Stomach (tissue), 9 donors: ENCODE results near the gene RND2. TPM values are rescaled to one million over a fixed set of nuclear protein-coding genes. Genes with fewer than 3 reads are reported as not detected.
"Not testable (repeated sequence)": the region's sequence is repeated elsewhere in the genome, so short reads cannot be mapped to it uniquely, and the experiment has no call there.

Experiments
- DNase-seq, 2 donors: peaks; one replicate each; pipeline versions ENCODE4 v3.0.0 to v3.0.0-alpha.2; 2013 to 2019
- H3K27ac ChIP-seq, 5 donors: fragments of 200-600 bp in 4 of 5; sonication (generic) in 4 of 5; one replicate each; pipeline ENCODE4 v1.5.1; 2013 to 2019; ENCODE audit warnings: mild to moderate bottlenecking in 1 of 5, moderate library complexity in 1 of 5
- H3K27me3 ChIP-seq, 3 donors: fragments of 200-600 bp; sonication (generic); one replicate each; pipeline ENCODE4 v1.5.1; 2017 to 2019; ENCODE audit warnings: mixed run types in 1 of 3
- H3K36me3 ChIP-seq, 4 donors: fragments of 200-600 bp; sonication (generic); 1 replicate in 3 of 4; 2 replicates in 1 of 4; pipeline ENCODE4 v1.5.1; 2016 to 2019
- H3K4me1 ChIP-seq, 4 donors: fragments of 200-600 bp; sonication (generic); one replicate each; pipeline ENCODE4 v1.5.1; 2016 to 2019
- H3K4me3 ChIP-seq, 4 donors: fragments of 200-600 bp; sonication (generic) in 3 of 4; one replicate each; pipeline ENCODE4 v1.5.1; 2016 to 2019; ENCODE audit warnings: mild to moderate bottlenecking in 1 of 4
- H3K9me3 ChIP-seq, 4 donors: fragments of 200-600 bp; sonication (generic); one replicate each; pipeline ENCODE4 v1.5.1; 2016 to 2019
- EP300 ChIP-seq: sonication (generic); formaldehyde crosslinking; IDR thresholded peaks from one replicate; pipeline ENCODE4 v1.6.1; 2017; ENCODE audit warnings: antibody characterized with exemption
- POLR2A ChIP-seq, 4 donors: fragments of 450-650 bp; IDR thresholded peaks; one replicate each; pipeline ENCODE4 v1.6.1; 2016; ENCODE audit warnings: antibody characterized with exemption in 4 of 4, control low read depth in 2 of 4, mild to moderate bottlenecking in 1 of 4, moderate library complexity in 1 of 4
- POLR2AphosphoS5 ChIP-seq, 3 donors: sonication (generic); formaldehyde crosslinking; IDR thresholded peaks; one replicate each; pipeline ENCODE4 v1.6.1; 2016; ENCODE audit warnings: antibody characterized with exemption in 3 of 3
- WGBS, 5 donors: extraction: QIAGEN DNeasy Blood & Tissue Kit in 3 of 5; methylation state at CpG; one replicate each; pipeline versions ENCODE4 v1.1.5 to v1.1.7; 2013 to 2018; 5-methylcytosine and 5-hydroxymethylcytosine counted together
- intact Hi-C: fragments of 100-400 bp; cut with DNase I; formaldehyde crosslinking; loops from one replicate; pipeline ENCODE4 v1.15.1; 2023; ENCODE audit warnings: low total_unique reads
- polyA plus RNA-seq, 3 donors: library from polyadenylated mRNA; stranded (reverse); fragments of 200-250 nt; gene quantifications; one replicate each; pipeline ENCODE4 v1.2.3, GENCODE V29; 2013
- total RNA-seq, 5 donors: library from RNA; depleted of rRNA; stranded (reverse); fragments of >200 nt; gene quantifications; one replicate each; pipeline versions ENCODE4 v1.1.0 to v1.2.3, GENCODE V29; 2014 to 2016
- TF ChIP-seq, protein P1 (sequence below), 7 experiments: fragments of 450-650 bp in 4 of 7; fragments of 200-600 bp in 3 of 7; sonication (generic) in 3 of 7; IDR thresholded peaks; one replicate each; pipeline ENCODE4 v1.5.1; 2016 to 2019; ENCODE audit warnings: antibody characterized with exemption in 7 of 7, control low read depth in 2 of 7, mild to moderate bottlenecking in 1 of 7
- donor health status: healthy with polysubstance abuse.
- donor health status: Bipolar disorder and iron deficiency.
- donor health status: healthy.

The RND2 gene
- total and polyA plus RNA-seq, 8 donors = 0.37 to 5.8 (median 1.2) TPM; not detected in 1

GRCh38 chr17:43043307-43043706 lies 18.3 kb downstream of the RND2 start:
- Histone ChIP-seq H3K36me3 (peaks cover 0 to 13% (median 0%) of the 10 kb centered on the region in 4 donors), H3K4me3 (no peak overlapping the region), H3K4me1 (no peaks in the 10 kb centered on the region), H3K27me3 (no peaks in the 10 kb centered on the region), H3K9me3 (no peaks in the 10 kb centered on the region), H3K27ac (no peak overlapping the region)
- no peak for TF ChIP-seq EP300
- TF ChIP-seq, protein P1, sequence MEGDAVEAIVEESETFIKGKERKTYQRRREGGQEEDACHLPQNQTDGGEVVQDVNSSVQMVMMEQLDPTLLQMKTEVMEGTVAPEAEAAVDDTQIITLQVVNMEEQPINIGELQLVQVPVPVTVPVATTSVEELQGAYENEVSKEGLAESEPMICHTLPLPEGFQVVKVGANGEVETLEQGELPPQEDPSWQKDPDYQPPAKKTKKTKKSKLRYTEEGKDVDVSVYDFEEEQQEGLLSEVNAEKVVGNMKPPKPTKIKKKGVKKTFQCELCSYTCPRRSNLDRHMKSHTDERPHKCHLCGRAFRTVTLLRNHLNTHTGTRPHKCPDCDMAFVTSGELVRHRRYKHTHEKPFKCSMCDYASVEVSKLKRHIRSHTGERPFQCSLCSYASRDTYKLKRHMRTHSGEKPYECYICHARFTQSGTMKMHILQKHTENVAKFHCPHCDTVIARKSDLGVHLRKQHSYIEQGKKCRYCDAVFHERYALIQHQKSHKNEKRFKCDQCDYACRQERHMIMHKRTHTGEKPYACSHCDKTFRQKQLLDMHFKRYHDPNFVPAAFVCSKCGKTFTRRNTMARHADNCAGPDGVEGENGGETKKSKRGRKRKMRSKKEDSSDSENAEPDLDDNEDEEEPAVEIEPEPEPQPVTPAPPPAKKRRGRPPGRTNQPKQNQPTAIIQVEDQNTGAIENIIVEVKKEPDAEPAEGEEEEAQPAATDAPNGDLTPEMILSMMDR (IDR thresholded peaks at IDR 0.05) = no peak
- no peak for TF ChIP-seq POLR2AphosphoS5 (IDR thresholded peaks at IDR 0.05)
- no peak for TF ChIP-seq POLR2A (IDR thresholded peaks at IDR 0.05)
- intact Hi-C loops = no loop called here
- no peak for DNase-seq

DNA sequence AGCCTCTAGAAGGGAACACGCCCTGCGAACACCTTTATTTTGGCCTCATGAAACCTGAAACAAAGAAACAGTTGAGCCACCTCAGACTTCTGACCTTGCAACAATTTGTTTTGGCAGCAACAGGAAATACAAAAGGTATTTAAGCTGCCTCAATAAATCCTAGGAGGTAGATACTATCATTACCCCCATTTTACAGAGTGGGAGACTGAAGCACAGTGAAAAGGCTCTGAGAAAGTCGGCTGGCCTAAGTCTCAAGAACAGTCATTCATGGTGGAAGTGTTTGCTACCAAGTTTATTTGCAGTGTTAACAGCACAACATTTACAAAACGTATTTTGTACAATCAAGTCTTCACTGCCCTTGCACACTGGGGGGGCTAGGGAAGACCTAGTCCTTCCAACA lies 19.0 kb downstream of the RND2 start:
- DNase-seq = no peak
- TF ChIP-seq POLR2A (IDR thresholded peaks at IDR 0.05) (no peak), EP300 (no peak), POLR2AphosphoS5 (IDR thresholded peaks at IDR 0.05) (no peak)
- TF ChIP-seq, protein P1 (IDR thresholded peaks at IDR 0.05) = no peak
- Histone ChIP-seq H3K36me3 (peaks cover 0 to 19% (median 2%) of the 10 kb centered on the region in 4 donors), H3K27me3 (no peaks in the 10 kb centered on the region), H3K4me3 (no peak overlapping the region), H3K27ac (no peak overlapping the region), H3K9me3 (no peaks in the 10 kb centered on the region), H3K4me1 (no peaks in the 10 kb centered on the region)
- intact Hi-C loops = no loop called here
- 83 to 90% (median 85%) methylated on average over 4 of the region's 4 CpGs for WGBS, 5 donors

DNA sequence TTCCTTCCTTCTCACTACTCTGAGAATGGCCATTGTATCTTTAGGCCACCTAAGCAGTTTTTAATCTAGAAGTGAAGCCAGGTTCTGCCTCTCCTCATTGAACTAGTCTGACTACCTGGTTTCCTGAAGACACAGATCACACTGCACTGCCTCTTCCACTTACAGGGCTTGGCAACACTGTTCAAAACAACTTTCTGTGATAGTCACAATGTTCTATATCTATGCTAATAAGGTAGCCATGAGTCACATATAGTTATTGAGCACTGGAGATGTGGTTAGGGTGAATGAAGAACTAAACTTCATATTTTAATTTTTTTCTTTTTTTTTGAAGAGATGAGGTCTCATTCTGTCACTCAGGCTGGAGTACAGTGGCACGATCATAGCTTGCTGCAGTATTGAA lies 26.9 kb downstream of the RND2 start:
- Histone ChIP-seq H3K27ac (no peak overlapping the region), H3K4me1 (no peaks in the 10 kb centered on the region), H3K9me3 (no peaks in the 10 kb centered on the region), H3K4me3 (no peak overlapping the region), H3K27me3 (no peaks in the 10 kb centered on the region), H3K36me3 (peaks cover 0 to 58% (median 23%) of the 10 kb centered on the region in 4 donors)
- intact Hi-C loops = no loop called here
- DNase-seq = no peak
- no peak for TF ChIP-seq POLR2A (IDR thresholded peaks at IDR 0.05)
- TF ChIP-seq, protein P1 (IDR thresholded peaks at IDR 0.05) = no peak
- no peak for TF ChIP-seq POLR2AphosphoS5 (IDR thresholded peaks at IDR 0.05)
- no peak for TF ChIP-seq EP300
- WGBS, 5 donors = 93 to 100% (median 96%) methylated on average over 1 of the region's 1 CpG

- 95 to 98% (median 96%) methylated on average over 7 of the region's 7 CpGs for WGBS, 5 donors
- H3K36me3 ChIP-seq = peaks cover 0 to 55% (median 25%) of the 10 kb centered on the region in 4 donors
- H3K27ac ChIP-seq, H3K9me3 ChIP-seq, DNase-seq, H3K4me3 ChIP-seq, intact Hi-C loops, H3K27me3 ChIP-seq, H3K4me1 ChIP-seq: not testable (repeated sequence)
Measured at GRCh38 chr17:43053008-43053407, 28.0 kb downstream of the RND2 start.

- no peaks in the 10 kb centered on the region for H3K27me3 ChIP-seq
- no peak for DNase-seq
- H3K4me1 ChIP-seq = no peaks in the 10 kb centered on the region
- H3K27ac ChIP-seq = no peak overlapping the region
- intact Hi-C loops = no loop called here
- H3K9me3 ChIP-seq = no peaks in the 10 kb centered on the region
- H3K4me3 ChIP-seq = no peak overlapping the region
- WGBS, 5 donors = 90 to 100% (median 96%) methylated on average over 7 of the region's 7 CpGs
- no peak for TF ChIP-seq POLR2A (IDR thresholded peaks at IDR 0.05)
- TF ChIP-seq, protein P1 (IDR thresholded peaks at IDR 0.05) = no peak
- TF ChIP-seq POLR2AphosphoS5 (IDR thresholded peaks at IDR 0.05) = no peak
- TF ChIP-seq EP300 = no peak
- peaks cover 0 to 34% (median 17%) of the 10 kb centered on the region in 4 donors for H3K36me3 ChIP-seq
Measured at GRCh38 chr17:43056051-43056450, 31.0 kb downstream of the RND2 start.
